ENCODE data around the gene ZNF248. TPM values are rescaled to one million over a fixed set of nuclear protein-coding genes. Genes with fewer than 3 reads are reported as not detected.
"Not testable (repeated sequence)": the region's sequence is repeated elsewhere in the genome, so short reads cannot be mapped to it uniquely, and the experiment has no call there.

The ZNF248 gene
- 7.8 and 11.6 TPM in 2 replicates for total RNA-seq (2014; rRNA removed; shearing (Covaris generic))
- polyA plus RNA-seq (2014; cell fraction: nucleus; rRNA removed), result 14.3 and 16.3 TPM in 2 replicates

DNA sequence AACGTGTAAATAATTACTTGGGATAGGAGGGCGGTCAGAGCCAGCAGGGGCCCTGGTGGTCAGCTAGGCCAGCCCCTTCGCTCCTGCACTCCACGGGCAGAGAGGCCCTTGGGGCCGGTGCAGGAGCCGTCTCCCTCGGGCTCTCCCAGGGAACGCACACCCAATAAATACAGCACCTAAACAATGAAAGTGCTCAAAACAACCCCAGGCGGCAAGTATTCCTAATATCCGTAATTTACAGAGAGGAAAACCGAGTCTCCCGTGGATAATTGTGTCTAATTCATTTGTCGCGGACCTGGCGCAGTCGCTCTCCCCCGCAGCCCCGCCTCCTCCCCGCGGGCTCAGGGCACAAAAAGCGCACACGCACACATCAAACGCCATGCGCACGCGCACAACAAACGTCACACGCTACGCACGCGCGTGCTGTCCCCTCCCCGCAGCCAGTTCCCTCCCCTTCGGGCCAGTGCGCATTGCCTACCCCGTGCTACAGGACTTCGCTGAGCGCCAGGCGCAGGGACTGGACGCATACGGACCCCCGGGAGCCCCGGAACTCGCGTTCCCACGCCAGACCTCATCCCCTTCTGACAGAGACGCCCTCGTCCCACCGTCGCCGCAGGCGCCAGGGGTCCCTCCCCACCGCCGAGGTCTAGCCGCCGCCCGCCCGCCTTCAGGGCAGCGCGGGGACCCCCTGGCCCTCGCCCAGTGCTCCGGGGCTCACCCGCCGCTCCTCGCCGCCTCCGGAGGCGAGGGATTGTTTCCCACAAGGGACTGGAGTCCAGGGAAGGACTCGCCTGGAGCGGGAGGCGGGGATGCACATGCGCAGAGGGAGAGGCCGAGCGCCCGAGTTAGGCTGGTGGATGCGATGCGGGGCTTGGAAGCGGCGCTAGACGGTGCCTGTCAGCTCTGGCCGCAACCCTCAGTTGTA, at the start of gene ZNF248:
Gene ZNF248, minus strand, starts transcription at position 324 of the 925 bp plus-strand sequence. CDS start 1,300 bp downstream, outside the sequence.
- peak; percentile 94 for DNase-seq (ENCODE audit: extremely low read depth, low read depth)

DNA sequence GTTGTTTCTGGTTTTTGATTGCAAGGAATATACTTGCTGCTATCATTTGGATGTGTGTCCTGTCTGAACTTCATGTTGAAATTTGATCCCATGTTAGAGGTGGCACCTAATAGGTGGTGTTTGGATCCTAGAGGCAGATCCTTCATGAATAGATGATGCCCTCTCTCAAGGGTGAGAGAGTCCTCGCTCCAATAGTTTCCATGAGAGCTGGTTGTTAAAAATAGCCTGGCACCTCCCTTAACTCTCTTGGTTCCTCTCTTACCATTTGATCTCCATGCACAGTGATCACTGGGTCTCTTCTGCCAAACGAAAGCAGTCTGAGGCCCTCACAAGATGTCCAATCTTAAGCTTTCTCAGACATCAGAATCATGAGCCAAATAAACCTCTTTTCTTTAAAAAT, 49.0 kb upstream of the ZNF248 start:
- no peak for DNase-seq (ENCODE audit: extremely low read depth, low read depth)

DNA sequence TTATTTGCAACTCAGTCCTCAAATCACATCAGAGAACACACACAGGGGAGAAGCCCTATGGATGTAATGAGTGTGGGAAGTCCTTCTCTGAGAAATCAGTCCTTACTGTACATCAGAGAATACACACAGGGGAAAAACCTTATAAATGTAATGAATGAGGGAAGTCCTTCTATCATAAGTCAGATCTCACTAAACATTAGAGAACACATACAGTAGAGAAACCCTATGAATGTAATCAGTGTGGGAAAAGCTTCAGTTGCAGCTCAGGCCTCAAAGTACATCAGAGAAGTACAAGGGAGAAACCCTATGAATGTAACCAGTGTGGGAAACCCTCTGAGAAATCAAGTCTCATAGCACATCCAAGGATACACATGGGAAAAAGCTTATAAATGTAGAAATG, 39.0 kb upstream of the ZNF248 start:
- DNase-seq (ENCODE audit: extremely low read depth, low read depth), result no peak

DNA sequence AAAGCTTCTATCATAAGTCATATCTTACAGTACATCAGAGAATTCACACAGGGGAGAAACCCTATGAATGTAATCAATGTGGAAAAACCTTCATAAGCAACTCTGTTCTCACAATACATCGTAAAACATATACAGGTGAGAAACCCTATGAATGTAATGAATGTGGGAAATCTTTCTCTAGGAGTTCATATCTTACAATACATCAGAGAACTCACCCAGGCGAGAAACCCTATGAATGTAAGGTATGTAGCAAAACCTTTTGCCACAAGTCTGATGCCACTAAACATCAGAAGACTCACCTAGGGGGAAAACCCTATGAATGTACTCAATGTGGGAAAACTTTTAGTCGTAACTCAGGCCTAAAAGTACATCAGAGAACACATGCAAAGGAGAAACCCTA, 38.3 kb upstream of the ZNF248 start:
- no peak for DNase-seq (ENCODE audit: extremely low read depth, low read depth)

DNA sequence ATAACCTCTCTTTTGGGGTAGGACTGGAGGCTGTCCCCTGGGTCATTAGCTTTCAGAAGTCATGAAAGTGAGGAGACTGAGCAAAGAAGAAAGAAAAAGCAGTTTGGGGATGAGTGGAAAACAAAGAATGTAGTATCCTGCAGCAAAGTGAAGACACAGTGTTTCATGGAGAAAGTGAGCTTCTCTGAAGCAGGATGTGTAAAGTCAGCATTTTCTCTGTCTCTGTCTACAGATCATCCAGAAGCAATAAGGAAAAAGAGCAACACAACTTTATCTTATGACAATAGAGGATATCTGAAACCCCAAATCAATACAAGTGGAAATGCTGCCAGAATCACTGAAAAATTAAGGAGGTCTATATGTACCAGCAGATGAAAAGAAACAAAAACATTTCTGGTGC, 28.4 kb upstream of the ZNF248 start:
- no peak for DNase-seq (ENCODE audit: extremely low read depth, low read depth)

DNA sequence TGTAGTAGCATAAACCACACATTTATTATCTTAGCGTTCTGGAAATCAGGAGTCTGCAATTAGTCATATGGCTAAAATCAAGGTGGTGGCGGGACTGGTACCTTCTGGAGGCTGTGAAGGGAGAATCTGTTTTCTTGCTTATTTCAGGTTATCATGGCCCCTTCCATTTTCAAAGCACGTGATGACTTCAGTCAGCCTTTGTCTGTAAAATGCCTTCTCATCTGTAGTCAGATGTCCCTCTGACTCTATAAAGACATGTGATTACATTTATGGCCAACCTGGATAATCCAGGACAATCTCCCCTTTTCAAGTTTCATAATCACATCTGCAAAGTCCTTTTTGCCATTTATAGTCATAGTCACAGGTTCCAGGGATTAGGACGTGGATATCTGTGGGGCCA, 15.5 kb upstream of the ZNF248 start:
- DNase-seq (ENCODE audit: extremely low read depth, low read depth), result no peak

DNA sequence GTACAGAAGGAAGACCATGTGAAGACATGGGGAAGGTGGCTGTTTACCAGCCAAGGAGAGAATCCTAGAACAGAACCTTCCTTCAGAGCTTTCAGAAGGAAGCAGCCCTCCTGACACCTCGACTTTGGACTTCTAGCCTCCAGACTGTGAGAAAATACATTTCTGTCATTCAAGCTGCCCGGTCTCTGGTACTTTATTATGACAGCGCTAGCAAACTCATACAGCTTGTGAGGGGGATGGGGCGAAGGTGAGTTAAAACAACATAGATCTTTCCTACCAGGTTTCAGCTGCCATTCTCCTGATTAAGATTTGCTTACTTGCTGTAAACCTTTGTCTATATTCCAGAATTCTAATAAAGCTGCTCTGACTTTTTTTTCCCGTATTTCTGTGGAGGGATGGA, 14.9 kb upstream of the ZNF248 start:
- DNase-seq (ENCODE audit: extremely low read depth, low read depth), result no peak

DNA sequence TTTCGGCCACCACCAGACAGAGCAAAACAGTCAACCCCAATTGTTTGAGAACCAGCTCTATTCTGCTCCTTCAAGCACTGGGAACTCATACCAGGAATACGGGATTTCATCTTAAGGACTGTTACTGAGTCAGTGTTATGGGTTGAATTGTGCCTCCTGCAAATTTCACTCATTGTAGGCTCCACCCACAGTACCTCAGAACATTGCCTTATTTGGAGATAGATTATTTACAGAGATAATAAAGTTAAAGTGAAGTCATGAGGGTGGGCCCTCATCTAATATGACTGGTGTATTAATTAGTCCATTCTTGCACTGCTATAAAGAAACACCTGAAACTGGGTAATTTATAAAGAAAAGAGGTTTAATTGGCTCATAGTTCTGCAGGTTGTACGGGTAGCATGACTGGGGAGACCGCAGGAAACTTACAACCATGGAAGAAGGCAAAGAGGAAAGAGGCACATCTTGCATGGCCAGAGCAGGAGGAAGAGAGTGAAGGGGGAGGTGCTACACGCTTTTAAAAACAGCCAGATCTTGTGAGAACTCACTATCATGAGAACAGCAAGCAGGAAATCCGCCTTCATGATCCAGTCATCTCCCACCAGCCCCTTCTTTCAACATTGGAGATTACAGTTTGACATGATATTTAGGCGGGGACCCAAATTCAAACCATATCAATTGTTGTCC, 14.3 kb upstream of the ZNF248 start:
- no peak for DNase-seq (ENCODE audit: extremely low read depth, low read depth)

DNA sequence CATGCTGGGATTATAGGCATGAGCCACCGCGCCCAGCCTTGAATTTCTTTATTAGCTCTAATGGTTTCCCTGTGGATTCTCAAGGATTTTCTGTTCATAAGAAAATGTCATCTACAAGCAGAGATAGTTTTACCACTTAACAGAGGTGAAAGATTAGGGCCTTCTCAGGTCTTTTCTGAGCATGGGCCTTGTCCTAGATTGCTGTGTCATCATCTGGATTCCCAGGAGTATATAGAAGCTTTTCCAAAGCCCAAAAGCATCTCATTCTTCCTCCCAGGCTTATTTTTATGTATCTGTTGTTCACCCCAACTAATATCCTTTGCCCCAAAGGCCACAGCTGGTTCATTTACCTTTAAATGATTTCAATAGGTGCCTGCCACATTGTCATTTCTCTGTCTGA, 13.7 kb upstream of the ZNF248 start:
- DNase-seq (ENCODE audit: extremely low read depth, low read depth), result no peak

DNA sequence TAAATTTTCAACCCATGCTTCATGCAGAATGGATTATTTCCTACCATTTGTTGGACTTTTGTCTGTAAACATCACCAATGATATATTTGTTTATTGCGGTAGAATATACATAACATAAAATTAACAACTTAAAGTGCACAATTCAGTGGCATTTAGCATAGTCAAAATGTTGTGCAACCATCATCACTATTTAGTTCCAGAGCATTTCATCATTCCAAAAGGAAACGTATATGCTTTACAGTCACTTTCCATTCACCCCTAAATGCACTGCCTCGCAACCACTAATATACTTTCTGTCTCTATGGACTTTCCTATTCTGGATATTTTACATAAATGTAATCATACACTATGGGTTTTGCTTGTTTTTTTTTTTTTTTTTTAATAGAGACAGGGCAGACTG, 11.4 kb upstream of the ZNF248 start:
- no peak for DNase-seq (ENCODE audit: extremely low read depth, low read depth)

DNA sequence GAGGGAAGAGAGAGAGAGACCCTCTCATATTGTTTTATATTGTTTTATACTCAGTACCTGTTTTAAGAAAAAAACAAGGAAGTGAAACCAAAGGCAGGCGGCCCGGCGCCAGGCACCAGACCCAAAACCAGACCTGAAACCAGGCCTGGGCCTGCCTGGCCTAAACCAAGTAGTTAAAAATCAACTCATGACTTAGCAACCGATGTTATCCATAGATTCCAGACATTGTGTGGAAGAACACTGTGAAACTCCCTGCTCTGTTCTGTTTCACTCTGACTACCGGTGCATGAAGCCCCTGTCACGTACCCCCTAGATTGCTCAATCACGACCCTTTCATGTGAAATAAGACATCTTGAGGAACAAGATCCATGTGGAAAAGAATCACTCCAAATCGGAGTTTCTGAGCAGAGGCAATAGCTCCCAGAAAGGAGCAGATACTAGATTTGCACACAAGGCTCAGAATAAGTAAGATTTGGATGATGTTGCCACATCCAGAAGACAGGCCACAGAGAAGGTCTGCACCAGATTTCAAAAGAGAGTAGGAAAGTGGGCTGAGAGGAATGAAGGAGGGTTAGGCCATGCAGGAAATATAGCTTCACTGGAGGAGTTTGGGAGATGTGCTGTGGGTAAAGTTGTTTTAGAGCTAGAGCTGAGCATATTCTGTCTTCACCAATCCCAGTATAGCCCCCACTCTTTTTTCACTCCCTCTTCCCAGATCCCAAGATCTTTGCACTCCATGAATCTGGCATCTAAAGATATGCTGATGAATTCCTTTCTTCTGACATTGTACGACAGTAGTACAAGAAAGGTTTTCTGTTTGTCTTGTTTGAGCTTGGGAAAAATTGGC, 8.8 kb upstream of the ZNF248 start:
- no peak for DNase-seq (ENCODE audit: extremely low read depth, low read depth)

DNA sequence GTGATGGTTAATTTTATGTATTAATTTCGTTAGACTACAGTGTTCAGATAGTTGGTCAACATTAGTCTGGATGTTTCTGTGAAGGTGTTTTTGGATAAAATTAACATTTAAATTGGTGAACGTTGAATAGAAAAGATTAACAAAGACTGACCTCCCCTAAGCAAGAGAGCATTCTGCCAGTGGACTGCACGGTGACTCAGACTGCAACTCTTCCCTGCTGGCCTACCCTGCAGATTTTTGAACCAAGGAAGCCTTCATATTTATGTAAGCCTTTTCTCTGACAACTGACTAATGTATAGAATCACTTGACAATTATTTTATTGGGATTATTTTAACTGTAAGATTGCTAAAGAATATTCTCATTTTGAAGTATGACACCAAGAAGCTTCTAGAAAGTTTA, 7.9 kb upstream of the ZNF248 start:
- DNase-seq (ENCODE audit: extremely low read depth, low read depth), result no peak

DNA sequence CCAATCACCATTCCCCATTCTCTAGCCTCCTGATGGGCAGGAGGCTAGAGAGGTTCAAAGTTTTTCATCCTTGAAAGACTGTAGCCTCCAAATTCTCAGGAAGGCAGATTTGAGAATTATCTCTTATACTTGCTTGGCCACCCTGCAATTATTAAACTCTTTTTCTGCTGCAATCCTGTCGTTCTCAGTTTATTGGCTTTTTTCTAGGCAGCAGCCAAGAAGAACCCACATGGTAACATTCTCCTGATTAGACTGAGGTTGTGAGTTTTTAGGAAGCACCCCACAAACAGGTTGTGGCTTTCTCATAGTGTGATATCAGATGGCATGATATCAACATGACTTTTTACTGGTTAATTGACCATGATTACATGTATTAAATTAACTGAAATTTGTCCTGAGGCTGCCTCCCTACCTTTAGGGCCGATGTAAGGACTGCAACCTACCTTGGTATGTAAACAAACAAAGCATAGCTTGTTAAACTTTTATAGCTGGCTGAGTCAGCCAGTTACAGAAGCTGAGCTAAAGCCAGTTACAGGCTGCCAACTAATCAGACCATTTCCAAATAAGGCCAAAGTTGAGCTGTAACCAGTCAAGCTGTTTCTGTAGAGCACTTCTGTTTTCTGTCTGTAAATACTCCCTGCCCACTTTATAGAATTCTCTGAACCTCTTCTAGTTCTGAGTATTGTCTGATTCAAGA, 3.2 kb upstream of the ZNF248 start:
- DNase-seq (ENCODE audit: extremely low read depth, low read depth), result no peak

DNA sequence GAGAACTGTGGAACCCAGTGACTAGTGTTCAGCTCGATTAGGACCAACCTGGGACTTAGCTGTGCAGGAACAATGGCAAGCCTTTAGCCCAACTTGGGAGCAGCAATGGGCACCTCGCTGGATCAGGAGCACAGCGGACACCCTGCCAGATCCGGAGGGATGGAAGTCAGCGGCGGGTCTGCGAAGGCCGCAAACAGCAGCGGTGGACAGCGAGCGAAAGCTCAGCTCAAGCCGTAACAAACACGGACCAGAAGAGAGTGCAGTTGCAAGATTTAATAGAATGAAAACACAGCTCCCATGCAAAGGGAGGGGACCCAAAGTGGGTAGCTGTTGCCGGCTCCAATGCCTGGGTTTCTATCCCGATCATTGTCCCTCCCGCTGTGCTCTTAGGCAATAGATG, 1.9 kb upstream of the ZNF248 start:
- not testable (repeated sequence) for DNase-seq (ENCODE audit: extremely low read depth, low read depth)

DNA sequence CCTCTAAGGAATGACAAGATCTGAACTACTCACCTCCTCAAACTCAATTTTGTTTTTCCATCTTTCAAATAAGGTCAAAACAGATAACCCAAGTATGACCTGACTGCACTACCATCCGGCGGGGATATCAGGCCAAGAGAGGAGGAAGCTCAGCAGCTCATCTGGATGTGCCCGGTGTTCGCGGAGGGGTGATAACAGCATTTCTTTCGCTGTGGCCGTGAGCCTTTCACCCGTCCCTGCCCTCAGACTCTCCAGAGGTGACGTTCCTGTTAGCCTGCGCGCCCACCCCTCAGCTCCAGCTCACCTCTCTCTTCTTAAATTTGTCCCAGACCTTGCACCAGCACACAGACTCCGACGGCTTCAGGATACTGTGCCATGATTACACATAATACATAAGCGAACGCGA, 526 bp downstream of the ZNF248 start:
- DNase-seq (ENCODE audit: extremely low read depth, low read depth), result no peak

DNA sequence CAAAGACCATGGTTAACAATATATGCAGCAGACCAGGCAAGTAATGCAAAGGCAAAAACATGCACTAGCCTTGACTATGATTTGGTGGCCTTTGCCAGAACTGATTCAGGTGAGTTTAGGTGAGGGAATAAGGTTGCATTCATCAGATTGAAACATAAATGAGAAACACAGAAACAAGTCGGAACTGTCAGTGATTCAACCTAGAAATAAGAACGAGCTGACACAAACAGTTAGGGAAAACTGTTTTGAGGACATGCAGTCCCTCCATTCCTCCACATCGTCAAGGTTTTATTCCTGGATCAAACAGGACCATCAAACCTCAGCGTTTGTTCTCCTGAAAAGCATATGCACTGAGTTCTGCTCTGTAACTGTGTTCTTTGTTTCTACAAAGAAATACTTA, 1.8 kb downstream of the ZNF248 start:
- DNase-seq (ENCODE audit: extremely low read depth, low read depth), result no peak

DNA sequence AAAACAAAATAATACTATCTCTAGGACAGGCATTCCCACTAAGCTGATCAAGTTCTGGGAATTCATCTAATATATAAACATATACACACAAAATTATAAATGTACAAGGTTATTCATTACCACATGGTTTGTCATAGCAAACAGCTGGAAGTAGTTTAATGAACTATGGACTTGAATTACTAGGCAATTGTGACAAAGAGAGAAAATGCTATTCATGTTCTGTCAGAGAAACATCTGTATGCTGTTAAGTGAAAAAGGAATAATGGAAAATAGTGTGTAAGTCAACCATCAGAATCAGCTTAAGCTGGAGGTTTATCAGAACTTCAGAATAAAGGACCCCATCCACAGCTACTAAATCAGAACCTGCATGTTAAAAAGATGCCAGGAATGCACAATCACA, 2.8 kb downstream of the ZNF248 start:
- no peak for DNase-seq (ENCODE audit: extremely low read depth, low read depth)

DNA sequence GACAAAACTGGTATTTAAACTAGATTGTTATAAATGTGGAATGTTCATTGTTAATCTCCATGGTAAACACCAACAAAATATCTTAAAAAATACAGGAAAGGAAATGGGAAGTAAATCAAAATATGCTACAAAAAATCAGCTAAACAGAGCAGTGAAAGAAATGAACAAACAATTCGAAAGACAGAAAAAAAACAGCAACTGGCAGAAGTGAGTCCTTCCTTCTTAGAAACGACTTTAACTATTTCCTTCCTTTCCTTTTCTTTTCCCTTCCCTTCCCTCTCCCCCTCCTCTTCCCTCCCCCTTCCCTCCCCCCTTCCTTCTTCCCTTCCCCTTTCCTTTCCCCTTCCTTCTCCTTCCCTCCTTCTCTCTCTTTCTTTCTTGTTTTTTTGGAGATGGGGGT, 12.8 kb downstream of the ZNF248 start:
- no peak for DNase-seq (ENCODE audit: extremely low read depth, low read depth)

DNA sequence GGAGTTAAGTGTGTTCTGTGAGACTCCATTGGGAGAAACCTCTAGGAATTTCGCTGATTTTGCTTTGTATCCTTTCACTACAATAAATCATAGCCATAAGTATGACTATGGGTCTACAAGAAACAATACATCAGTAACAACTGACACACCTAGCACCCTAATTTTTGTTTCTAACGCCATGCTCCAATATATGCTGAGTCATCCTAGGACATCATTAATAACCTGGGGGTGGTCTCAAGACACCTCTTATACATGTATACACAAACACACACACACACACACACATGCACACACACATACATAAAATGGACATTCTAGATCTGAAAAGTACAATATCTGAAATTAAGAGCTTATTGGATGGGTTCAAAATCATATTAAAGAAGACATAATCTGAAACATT, 18.2 kb downstream of the ZNF248 start:
- no peak for DNase-seq (ENCODE audit: extremely low read depth, low read depth)
